ENCODE measurements around the gene TYR. TPM values are rescaled to one million over a fixed set of nuclear protein-coding genes. Genes with fewer than 3 reads are reported as not detected.
"Not testable (repeated sequence)": the region's sequence is repeated elsewhere in the genome, so short reads cannot be mapped to it uniquely, and the experiment has no call there.

TYR gene
- total RNA-seq, result not detected
- long read RNA-seq, result 0 reads

DNA sequence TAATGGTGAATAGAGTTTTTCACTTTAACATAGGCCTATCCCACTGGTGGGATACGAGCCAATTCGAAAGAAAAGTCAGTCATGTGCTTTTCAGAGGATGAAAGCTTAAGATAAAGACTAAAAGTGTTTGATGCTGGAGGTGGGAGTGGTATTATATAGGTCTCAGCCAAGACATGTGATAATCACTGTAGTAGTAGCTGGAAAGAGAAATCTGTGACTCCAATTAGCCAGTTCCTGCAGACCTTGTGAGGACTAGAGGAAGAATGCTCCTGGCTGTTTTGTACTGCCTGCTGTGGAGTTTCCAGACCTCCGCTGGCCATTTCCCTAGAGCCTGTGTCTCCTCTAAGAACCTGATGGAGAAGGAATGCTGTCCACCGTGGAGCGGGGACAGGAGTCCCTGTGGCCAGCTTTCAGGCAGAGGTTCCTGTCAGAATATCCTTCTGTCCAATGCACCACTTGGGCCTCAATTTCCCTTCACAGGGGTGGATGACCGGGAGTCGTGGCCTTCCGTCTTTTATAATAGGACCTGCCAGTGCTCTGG, at the start of gene TYR:
Gene TYR (plus strand): TSS at position 185 of the 541 bp plus-strand sequence. CDS start 79 bp downstream, at position 264.
- ATAC-seq (no peak), DNase-seq (no peak)
- intact Hi-C loops (cut with DNase I), result no loop called here

DNA sequence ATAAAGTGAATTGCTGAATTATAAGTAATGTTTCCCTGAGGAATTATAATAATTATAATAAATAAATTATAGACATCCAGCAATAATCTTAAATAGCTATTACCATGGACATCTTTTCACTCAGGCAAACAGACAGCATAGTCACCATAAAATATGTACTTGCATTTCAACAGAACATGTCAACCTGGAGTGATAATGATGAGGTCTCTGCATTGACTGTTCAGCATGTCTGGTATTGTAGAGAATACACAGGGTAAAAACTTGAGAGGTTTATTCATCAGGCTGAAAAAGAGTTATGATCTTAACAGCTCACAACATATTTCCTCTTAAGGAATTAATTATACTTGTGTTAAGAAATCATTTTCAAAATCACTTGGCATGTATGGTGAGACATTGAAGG, 41.1 kb upstream of the TYR start:
- DNase-seq, result no peak
- no peak for ATAC-seq
- intact Hi-C loops (cut with DNase I), result no loop called here

DNA sequence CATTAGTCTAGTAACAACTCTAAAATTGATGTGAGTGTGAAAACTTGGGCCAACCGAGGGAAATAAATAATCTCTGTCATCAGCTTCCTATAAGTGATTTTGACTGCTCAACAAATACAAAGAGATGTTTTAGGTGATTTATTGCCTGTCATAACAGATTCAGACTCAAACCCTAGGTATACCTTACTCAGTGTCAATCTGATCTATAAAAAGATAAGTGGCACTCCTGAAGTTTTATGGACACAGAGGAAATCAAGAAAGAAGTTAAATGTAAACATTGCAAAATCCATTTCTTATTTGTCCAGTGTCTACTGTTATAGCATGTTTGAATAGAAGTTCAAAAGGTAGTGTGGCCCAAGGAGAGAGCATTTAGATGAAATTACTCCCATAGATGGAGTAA, 30.4 kb upstream of the TYR start:
- no peak for ATAC-seq
- DNase-seq, result no peak
- intact Hi-C loops (cut with DNase I), result no loop called here

GRCh38 chr11:89159974-89160373, 17.7 kb upstream of the TYR start:
- DNase-seq, result no peak
- no peak for ATAC-seq
- intact Hi-C loops (cut with DNase I), result no loop called here

DNA sequence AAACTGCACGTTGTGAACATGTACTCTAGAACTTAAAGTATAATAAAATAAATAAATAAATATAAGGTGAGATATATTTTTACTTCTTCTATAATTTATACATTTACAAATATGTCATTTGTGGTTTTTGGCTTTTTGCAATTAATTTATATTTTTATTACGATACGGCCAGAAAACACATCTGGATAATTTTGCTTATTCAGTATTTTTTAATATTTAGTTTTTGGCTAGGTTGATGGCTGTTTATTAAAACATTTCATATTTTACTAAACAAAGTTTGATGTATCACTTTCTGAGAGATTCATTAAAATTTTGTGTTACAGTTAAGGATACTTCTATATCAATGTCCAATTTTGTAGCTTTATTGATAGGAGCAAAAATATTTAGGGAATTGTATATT, 15.7 kb upstream of the TYR start:
- ATAC-seq, result no peak
- DNase-seq, result no peak
- intact Hi-C loops (cut with DNase I), result no loop called here

GRCh38 chr11:89163686-89164085, 14.0 kb upstream of the TYR start:
- DNase-seq, result no peak
- intact Hi-C loops (cut with DNase I), result no loop called here
- ATAC-seq, result no peak

GRCh38 chr11:89168396-89168795, 9.3 kb upstream of the TYR start:
- no peak for ATAC-seq

DNA sequence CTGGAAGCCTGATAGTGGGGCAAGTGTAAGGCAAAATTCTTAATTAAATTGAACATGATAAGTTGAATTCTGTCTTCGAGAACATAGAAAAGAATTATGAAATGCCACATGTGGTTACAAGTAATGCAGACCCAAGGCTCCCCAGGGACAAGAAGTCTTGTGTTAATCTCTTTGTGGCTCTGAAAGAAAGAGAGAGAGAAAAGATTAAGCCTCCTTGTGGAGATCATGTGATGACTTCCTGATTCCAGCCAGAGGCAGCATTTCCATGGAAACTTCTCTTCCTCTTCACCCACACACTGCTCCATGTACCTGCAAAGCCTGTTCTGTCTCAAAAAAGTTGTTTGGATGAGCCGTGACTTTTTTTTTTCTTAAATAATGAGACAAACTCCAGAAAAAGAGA, 1.9 kb upstream of the TYR start:
- no peak for DNase-seq

More at GRCh38 chr11:89168396-89168795, 9.3 kb upstream of the TYR start:
- intact Hi-C loops (cut with DNase I), result no loop called here
- no peak for DNase-seq

GRCh38 chr11:89176938-89177337, 737 bp upstream of the TYR start:
- intact Hi-C loops (cut with DNase I), result no loop called here
- ATAC-seq, result no peak
- DNase-seq, result no peak

More for the DNA sequence above, 1.9 kb upstream of the TYR start:
- no peak for ATAC-seq
- intact Hi-C loops (cut with DNase I), result no loop called here

GRCh38 chr11:89181111-89181510, 3.4 kb downstream of the TYR start:
- intact Hi-C loops (cut with DNase I), result no loop called here
- DNase-seq (no peak), ATAC-seq (no peak)

DNA sequence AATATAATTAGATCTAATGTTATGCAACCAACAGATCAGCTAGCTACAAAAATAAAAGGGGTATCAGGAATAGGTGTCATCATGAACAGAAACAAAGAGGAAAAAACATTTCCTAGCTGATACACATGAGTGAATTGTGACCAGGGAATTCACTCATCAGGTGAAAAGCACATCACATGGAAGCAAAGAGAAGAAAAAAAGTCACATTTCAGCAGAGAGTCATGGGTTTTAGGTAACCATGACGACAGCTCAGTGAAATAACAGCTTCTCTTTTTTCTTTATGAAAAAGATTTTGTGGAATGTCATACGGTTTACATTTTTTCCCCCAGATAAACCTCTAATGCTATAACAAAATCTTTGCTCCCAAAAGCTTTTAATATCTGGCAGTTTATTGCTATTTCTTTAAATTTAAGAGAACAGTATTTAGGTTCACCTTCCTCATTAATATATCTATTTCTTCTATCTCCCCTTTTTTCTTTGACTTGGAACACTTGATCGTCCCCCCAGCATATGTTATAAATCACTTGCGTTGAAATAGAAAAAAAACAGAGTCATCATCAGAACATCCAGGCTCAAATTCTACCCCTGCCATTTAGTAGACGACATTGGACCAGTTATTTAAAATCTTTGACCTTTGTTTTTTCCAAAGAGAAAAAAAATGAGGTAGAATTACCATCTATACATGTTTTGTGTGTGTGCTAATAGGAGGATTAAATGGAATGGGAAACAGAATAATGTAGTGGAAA, 5.3 kb downstream of the TYR start:
- DNase-seq (no peak), ATAC-seq (no peak)
- intact Hi-C loops (cut with DNase I), result no loop called here

- intact Hi-C loops (cut with DNase I), result no loop called here
- DNase-seq (no peak), ATAC-seq (no peak)
These were observed 6.3 kb downstream of the TYR start for GRCh38 chr11:89184021-89184420.

DNA sequence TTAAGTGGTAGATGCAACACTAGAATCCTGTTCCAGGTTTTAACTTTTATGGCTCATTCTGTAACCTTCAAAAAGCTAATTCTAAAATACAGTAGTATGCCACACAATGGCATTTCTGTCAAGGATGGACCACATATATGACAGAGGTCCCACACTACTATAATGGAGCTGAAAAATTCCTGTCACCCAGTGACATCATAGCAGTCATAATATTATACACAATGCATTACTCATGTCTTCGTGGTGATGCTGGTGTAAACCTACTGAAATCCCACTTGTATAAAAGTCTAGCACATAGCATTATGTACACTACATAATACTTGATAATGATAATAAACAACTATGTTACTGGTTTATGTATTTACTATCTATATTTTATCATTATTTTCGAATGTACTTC, 12.1 kb downstream of the TYR start:
- DNase-seq (no peak), ATAC-seq (no peak)
- intact Hi-C loops (cut with DNase I), result no loop called here

DNA sequence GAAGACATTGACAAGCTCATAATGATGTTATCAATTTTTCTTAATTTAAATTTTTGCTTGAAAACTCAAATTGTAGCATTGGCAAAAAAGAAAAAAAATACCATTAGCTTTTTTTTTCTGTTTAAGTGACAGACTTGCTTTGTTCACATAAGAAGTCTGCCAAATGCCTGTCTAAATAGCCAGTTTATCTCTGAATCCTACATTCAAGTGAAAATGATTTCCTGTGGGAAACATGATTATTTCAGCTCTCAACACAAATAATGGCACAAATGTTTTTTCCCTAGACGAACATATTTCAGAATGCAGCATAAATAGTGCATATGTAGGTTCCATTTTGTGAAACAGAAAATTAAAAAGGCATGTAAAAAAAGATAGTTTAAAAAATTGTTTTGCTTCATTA, 23.5 kb downstream of the TYR start:
- no peak for DNase-seq
- intact Hi-C loops (cut with DNase I), result no loop called here
- no peak for ATAC-seq

DNA sequence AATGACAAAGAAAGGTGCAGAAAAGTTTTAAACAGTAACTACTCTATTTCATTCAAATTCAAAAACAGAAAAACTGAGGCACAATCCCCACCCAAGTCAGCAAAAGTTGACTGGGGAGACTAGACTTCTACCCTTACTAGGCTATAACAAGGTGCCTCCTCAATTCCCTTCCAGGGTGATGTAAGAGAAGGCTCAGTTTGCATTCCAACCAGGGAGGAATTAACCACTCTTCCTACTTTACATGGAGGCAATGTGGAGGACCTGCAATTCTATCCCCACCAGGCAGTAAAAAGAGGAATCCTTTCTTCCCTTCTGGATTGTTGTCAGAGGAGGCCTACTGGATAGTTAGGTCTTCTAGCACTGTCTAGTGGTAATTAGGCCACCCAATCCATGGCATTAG, 26.1 kb downstream of the TYR start:
- intact Hi-C loops (cut with DNase I), result no loop called here
- DNase-seq (no peak), ATAC-seq (no peak)

- DNase-seq (no peak), ATAC-seq (no peak)
- intact Hi-C loops (cut with DNase I), result no loop called here
These were observed 27.7 kb downstream of the TYR start for GRCh38 chr11:89205378-89205777.

DNA sequence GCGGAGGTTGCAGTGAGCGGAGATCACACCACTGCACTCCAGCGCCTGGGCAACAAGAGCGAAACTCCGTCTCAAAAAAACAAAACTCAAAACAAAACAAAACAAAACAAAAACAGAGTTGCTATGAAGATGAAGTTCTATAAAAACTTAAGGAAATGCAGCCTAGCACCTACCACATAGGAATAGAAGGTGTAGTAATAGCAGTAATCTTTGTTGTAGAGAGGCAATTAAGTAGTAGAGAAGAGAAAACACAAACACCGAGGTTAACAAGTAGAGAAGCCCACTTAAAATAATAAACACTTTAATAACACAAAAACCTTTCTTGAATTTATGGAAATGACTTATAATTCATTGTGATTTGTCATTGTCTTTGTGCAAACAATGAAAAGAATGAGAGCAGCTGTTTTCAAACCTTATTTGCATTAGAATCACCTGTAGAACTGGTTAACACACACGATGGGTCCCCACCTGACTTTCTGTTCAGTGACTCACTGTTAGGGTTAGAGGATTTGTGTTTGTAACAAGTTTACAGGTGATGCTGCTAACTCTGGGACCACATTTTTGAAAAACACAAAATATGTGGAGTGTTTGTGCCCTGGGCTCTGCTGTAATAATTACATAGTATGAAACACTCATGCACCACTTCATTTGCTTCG, 43.1 kb downstream of the TYR start:
- ATAC-seq (no peak), DNase-seq (no peak)
- intact Hi-C loops (cut with DNase I), result no loop called here

DNA sequence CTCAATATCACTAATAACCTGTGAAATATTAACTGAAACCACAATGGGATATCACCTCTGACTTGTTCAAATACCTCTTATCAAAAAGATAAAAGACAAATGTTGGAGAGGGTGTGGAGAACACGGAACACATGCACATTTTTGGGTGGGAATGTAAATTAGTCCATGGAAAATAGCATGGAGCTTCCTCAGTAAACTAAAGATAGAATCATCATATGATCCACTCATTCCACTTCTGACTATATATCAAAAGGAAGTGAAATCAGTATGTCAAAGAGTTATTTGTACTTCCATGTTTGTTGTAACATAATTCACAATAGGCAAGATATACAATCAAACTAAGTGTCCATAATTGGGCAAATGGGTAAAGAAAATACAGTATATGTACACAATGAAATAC, 57.4 kb downstream of the TYR start:
- ATAC-seq (no peak), DNase-seq (no peak)
- intact Hi-C loops (cut with DNase I), result no loop called here

GRCh38 chr11:89235976-89236375, 58.3 kb downstream of the TYR start:
- intact Hi-C loops (cut with DNase I), result no loop called here
- DNase-seq, result no peak
- ATAC-seq, result no peak

GRCh38 chr11:89247007-89247406, 69.3 kb downstream of the TYR start:
- not testable (repeated sequence) for ATAC-seq

GRCh38 chr11:89249196-89249595, 71.5 kb downstream of the TYR start:
- ATAC-seq (no peak), DNase-seq (no peak)
- intact Hi-C loops (cut with DNase I), result no loop called here

More at GRCh38 chr11:89247007-89247406, 69.3 kb downstream of the TYR start:
- intact Hi-C loops (cut with DNase I); DNase-seq: not testable (repeated sequence)
